GM12878 (cell line): ENCODE results near the gene RAB34.
A peak's percentile ranks its signal among the peaks of the same experiment; 100 is the strongest.

Experiments used
- SREBF2 ChIP-seq: IDR thresholded peaks from 2 replicates; pipeline ENCODE4 v1.6.1; 2012; ENCODE audit warnings: mild to moderate bottlenecking, low read length
- TAF1 ChIP-seq: IDR thresholded peaks from 2 replicates; pipeline ENCODE4 v1.6.1; 2011; ENCODE audit warnings: mild to moderate bottlenecking, low read depth, low read length, borderline replicate concordance
- TF ChIP-seq, protein P1 (sequence below), 3 experiments: IDR thresholded peaks in 2 of 3; conservative IDR thresholded peaks in 1 of 3; 2 replicates each; pipeline ENCODE4 v1.5.1; 2011; ENCODE audit warnings: low read depth in 3 of 3, low read length in 3 of 3, mild to moderate bottlenecking in 3 of 3, control low read depth in 2 of 3, moderate library complexity in 2 of 3, inconsistent platforms in 1 of 3, mixed read lengths in 1 of 3; ENCODE audit not compliant: control insufficient read depth in 2 of 3, insufficient read depth in 1 of 3; ENCODE audit errors: extremely low read depth in 1 of 3
- TF ChIP-seq, protein P2 (sequence below): fragments of 450-650 bp; IDR thresholded peaks from 2 replicates; pipeline ENCODE4 v1.6.1; 2018; ENCODE audit warnings: borderline replicate concordance, mild to moderate bottlenecking; ENCODE audit not compliant: partially characterized antibody

- TF ChIP-seq, protein P1, sequence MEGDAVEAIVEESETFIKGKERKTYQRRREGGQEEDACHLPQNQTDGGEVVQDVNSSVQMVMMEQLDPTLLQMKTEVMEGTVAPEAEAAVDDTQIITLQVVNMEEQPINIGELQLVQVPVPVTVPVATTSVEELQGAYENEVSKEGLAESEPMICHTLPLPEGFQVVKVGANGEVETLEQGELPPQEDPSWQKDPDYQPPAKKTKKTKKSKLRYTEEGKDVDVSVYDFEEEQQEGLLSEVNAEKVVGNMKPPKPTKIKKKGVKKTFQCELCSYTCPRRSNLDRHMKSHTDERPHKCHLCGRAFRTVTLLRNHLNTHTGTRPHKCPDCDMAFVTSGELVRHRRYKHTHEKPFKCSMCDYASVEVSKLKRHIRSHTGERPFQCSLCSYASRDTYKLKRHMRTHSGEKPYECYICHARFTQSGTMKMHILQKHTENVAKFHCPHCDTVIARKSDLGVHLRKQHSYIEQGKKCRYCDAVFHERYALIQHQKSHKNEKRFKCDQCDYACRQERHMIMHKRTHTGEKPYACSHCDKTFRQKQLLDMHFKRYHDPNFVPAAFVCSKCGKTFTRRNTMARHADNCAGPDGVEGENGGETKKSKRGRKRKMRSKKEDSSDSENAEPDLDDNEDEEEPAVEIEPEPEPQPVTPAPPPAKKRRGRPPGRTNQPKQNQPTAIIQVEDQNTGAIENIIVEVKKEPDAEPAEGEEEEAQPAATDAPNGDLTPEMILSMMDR (IDR thresholded peaks at IDR 0.05 in 2 of 3, conservative IDR thresholded peaks at IDR 0.05 in 1 of 3; ENCODE audit: control insufficient read depth in 2 of 3, extremely low read depth in 1 of 3, insufficient read depth in 1 of 3, low read depth in 3 of 3, low read length in 3 of 3) = peak in 1 of 3 experiments; percentile 26; a peak in 1 of 6 replicates
- TF ChIP-seq TAF1 (peak; percentile 96), SREBF2 (no peak)
- TF ChIP-seq, protein P2, sequence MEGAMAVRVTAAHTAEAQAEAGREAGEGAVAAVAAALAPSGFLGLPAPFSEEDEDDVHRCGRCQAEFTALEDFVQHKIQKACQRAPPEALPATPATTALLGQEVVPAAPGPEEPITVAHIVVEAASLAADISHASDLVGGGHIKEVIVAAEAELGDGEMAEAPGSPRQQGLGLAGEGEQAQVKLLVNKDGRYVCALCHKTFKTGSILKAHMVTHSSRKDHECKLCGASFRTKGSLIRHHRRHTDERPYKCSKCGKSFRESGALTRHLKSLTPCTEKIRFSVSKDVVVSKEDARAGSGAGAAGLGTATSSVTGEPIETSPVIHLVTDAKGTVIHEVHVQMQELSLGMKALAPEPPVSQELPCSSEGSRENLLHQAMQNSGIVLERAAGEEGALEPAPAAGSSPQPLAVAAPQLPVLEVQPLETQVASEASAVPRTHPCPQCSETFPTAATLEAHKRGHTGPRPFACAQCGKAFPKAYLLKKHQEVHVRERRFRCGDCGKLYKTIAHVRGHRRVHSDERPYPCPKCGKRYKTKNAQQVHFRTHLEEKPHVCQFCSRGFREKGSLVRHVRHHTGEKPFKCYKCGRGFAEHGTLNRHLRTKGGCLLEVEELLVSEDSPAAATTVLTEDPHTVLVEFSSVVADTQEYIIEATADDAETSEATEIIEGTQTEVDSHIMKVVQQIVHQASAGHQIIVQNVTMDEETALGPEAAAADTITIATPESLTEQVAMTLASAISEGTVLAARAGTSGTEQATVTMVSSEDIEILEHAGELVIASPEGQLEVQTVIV = peak; percentile 27
These were observed 25.8 kb upstream of the RAB34 start, which contains the start of gene TRAF4 for GRCh38 chr17:28743243-28744103.
